ENCODE measurements around the gene POC1A. TPM values are rescaled to one million over a fixed set of nuclear protein-coding genes. Genes with fewer than 3 reads are reported as not detected.

Gene POC1A
- total RNA-seq, 1 experiment from 2014 or later, result 35.0 TPM

- DNase-seq, result no peak
- CTCF ChIA-PET, result no interaction called here
- Histone ChIP-seq H3K27ac (no peak overlapping the region), H3K27me3 (ENCODE audit: insufficient read depth, low read depth) (no peaks in the 10 kb centered on the region), H3K4me3 (no peak overlapping the region), H3K9me2 (ENCODE audit: insufficient read depth) (no peaks in the 10 kb centered on the region), H3K4me2 (no peak overlapping the region), H3K4me1 (replicated peaks; ENCODE audit: insufficient read depth) (no peaks in the 10 kb centered on the region), H3F3A (ENCODE audit: insufficient read depth, low read depth) (no peaks in the 10 kb centered on the region), H3K36me3 (ENCODE audit: low read depth) (no peaks in the 10 kb centered on the region), H3K9me3 (ENCODE audit: insufficient read depth, low read depth) (no peaks in the 10 kb centered on the region), H2AFZ (no peak overlapping the region), H3K79me2 (ENCODE audit: low read depth) (no peaks in the 10 kb centered on the region), H4K20me1 (ENCODE audit: insufficient read depth) (no peaks in the 10 kb centered on the region)
- intact Hi-C loops (cut with micrococcal nuclease; ENCODE audit: unreplicated experiment), result no loop called here
- no TSS peak for BruUV-seq (replicated peaks)
- POLR2A ChIA-PET (ENCODE audit: unreplicated experiment), result no interaction called here
- TF ChIP-seq EZH2 (IDR thresholded peaks at IDR 0.05; ENCODE audit: low read depth), result no peak
- no peak for TF ChIP-seq CTCF (conservative IDR thresholded peaks at IDR 0.05)
These were observed 85.1 kb downstream of the POC1A start for GRCh38 chr3:52069135-52069534.

- no peak overlapping the region for H3K4me2 ChIP-seq
- intact Hi-C loops (cut with micrococcal nuclease; ENCODE audit: unreplicated experiment), result no loop called here
- no peaks in the 10 kb centered on the region for H3K79me2 ChIP-seq (ENCODE audit: low read depth)
- CTCF ChIA-PET, result no interaction called here
- no peaks in the 10 kb centered on the region for H3K4me1 ChIP-seq (replicated peaks; ENCODE audit: insufficient read depth)
- H3F3A ChIP-seq (ENCODE audit: insufficient read depth, low read depth), result no peaks in the 10 kb centered on the region
- no peaks in the 10 kb centered on the region for H3K9me3 ChIP-seq (ENCODE audit: insufficient read depth, low read depth)
- H3K27ac ChIP-seq, result no peak overlapping the region
- TF ChIP-seq CTCF (conservative IDR thresholded peaks at IDR 0.05), result no peak
- no peak for TF ChIP-seq EZH2 (IDR thresholded peaks at IDR 0.05; ENCODE audit: low read depth)
- DNase-seq, result no peak
- no peaks in the 10 kb centered on the region for H3K9me2 ChIP-seq (ENCODE audit: insufficient read depth)
- no peaks in the 10 kb centered on the region for H3K36me3 ChIP-seq (ENCODE audit: low read depth)
- no TSS peak for BruUV-seq (replicated peaks)
- POLR2A ChIA-PET (ENCODE audit: unreplicated experiment), result no interaction called here
- H3K27me3 ChIP-seq (ENCODE audit: insufficient read depth, low read depth), result no peaks in the 10 kb centered on the region
- H3K4me3 ChIP-seq, result no peak overlapping the region
- no peaks in the 10 kb centered on the region for H4K20me1 ChIP-seq (ENCODE audit: insufficient read depth)
- H2AFZ ChIP-seq, result no peak overlapping the region
These were observed 85.5 kb downstream of the POC1A start for GRCh38 chr3:52068730-52069129.

GRCh38 chr3:52068055-52068571, 86.1 kb downstream of the POC1A start:
- intact Hi-C loops (cut with micrococcal nuclease; ENCODE audit: unreplicated experiment), result no loop called here
- no peaks in the 10 kb centered on the region for H3K36me3 ChIP-seq (ENCODE audit: low read depth)
- H3K9me3 ChIP-seq (ENCODE audit: insufficient read depth, low read depth), result no peaks in the 10 kb centered on the region
- no peak overlapping the region for H3K4me3 ChIP-seq
- DNase-seq, result no peak
- H3K27ac ChIP-seq, result no peak overlapping the region
- no peaks in the 10 kb centered on the region for H3K79me2 ChIP-seq (ENCODE audit: low read depth)
- no peaks in the 10 kb centered on the region for H3K4me1 ChIP-seq (replicated peaks; ENCODE audit: insufficient read depth)
- H3K27me3 ChIP-seq (ENCODE audit: insufficient read depth, low read depth), result no peaks in the 10 kb centered on the region
- no TSS peak for BruUV-seq (replicated peaks)
- no peak overlapping the region for H2AFZ ChIP-seq
- no peaks in the 10 kb centered on the region for H4K20me1 ChIP-seq (ENCODE audit: insufficient read depth)
- CTCF ChIA-PET, result no interaction called here
- H3F3A ChIP-seq (ENCODE audit: insufficient read depth, low read depth), result no peaks in the 10 kb centered on the region; the same call in 1 of the 2 replicates
- POLR2A ChIA-PET (ENCODE audit: unreplicated experiment), result no interaction called here
- no peak overlapping the region for H3K4me2 ChIP-seq
- H3K9me2 ChIP-seq (ENCODE audit: insufficient read depth), result no peaks in the 10 kb centered on the region
- no peak for TF ChIP-seq EZH2 (IDR thresholded peaks at IDR 0.05; ENCODE audit: low read depth)
- TF ChIP-seq CTCF (conservative IDR thresholded peaks at IDR 0.05), result no peak

All from PC-9 (cell line).